Thymus (tissue), 11 donors: ENCODE results near the gene PLCB1. TPM values are rescaled to one million over a fixed set of nuclear protein-coding genes. Genes with fewer than 3 reads are reported as not detected.
"Not testable (repeated sequence)": the region's sequence is repeated elsewhere in the genome, so short reads cannot be mapped to it uniquely, and the experiment has no call there.

Experiments used
- DNase-seq, 9 donors: peaks; one replicate each; pipeline ENCODE4 v3.0.0-alpha.2; 2013; ENCODE audit warnings: low spot score in 9 of 9, low read depth in 6 of 9, missing footprints in 1 of 9
- H3K27ac ChIP-seq, 2 donors: one replicate each; pipeline ENCODE4 v1.5.1; 2013; ENCODE audit warnings: control low read depth in 1 of 2, low read depth in 1 of 2, low read length in 1 of 2, mild to moderate bottlenecking in 1 of 2, moderate library complexity in 1 of 2
- H3K27me3 ChIP-seq, 2 donors: one replicate each; pipeline ENCODE4 v1.5.1; 2013; ENCODE audit warnings: low read length in 1 of 2; ENCODE audit not compliant: control insufficient read depth in 2 of 2, insufficient read depth in 1 of 2
- H3K36me3 ChIP-seq, 2 donors: one replicate each; pipeline ENCODE4 v1.5.1; 2013; ENCODE audit warnings: low read length in 1 of 2, mild to moderate bottlenecking in 1 of 2, moderate library complexity in 1 of 2; ENCODE audit not compliant: control insufficient read depth in 2 of 2, insufficient read depth in 2 of 2
- H3K4me1 ChIP-seq, 2 donors: one replicate each; pipeline ENCODE4 v1.5.1; 2013; ENCODE audit warnings: low read length in 2 of 2; ENCODE audit not compliant: control insufficient read depth in 2 of 2, insufficient read depth in 2 of 2
- H3K4me3 ChIP-seq, 2 donors: one replicate each; pipeline ENCODE4 v1.5.1; 2013; ENCODE audit warnings: low read length in 2 of 2, control low read depth in 1 of 2, mild to moderate bottlenecking in 1 of 2
- H3K9me3 ChIP-seq, 2 donors: one replicate each; pipeline ENCODE4 v1.5.1; 2013; ENCODE audit warnings: low read length in 1 of 2, mild to moderate bottlenecking in 1 of 2; ENCODE audit not compliant: control insufficient read depth in 2 of 2, insufficient read depth in 1 of 2
- WGBS: extraction: QIAGEN DNeasy Blood & Tissue Kit; methylation state at CpG from one replicate; pipeline ENCODE4 v1.1.7; 2013; 5-methylcytosine and 5-hydroxymethylcytosine counted together
- polyA plus RNA-seq: library from polyadenylated mRNA; stranded (reverse); fragments of 200-250 nt; gene quantifications from one replicate; pipeline ENCODE4 v1.2.3, GENCODE V29; 2013
- total RNA-seq: library from RNA; stranded (reverse); fragments of 120-200 nt; gene quantifications from one replicate; pipeline ENCODE4 v1.2.4, GENCODE V29; 2013
- donor health status: healthy.

Gene PLCB1
- total and polyA plus RNA-seq, 2 donors = 4.1 to 4.7 TPM

DNA sequence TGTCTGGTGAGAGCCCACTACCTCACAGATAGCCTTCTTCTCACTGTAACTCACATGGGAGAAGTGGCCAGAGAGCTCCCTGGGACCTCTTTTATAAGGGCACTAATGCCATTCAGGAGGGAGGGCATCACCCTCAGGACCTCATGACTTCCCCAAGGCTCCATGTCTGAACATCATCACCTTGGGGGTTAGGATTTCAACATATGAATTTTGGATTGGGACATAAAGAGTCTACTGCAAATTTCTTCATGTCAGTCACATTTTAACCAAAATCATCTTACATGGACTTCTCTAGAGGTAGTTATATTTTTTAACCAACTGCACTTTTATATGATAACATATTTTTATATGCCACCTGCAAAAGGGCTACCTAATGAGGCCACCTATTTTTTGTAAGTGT lies 324.7 kb downstream of the PLCB1 start:
- H3K4me3 ChIP-seq = no peak overlapping the region
- no peaks in the 10 kb centered on the region for H3K27me3 ChIP-seq
- DNase-seq = no peak
- H3K4me1 ChIP-seq = peaks cover 0 to 2% of the 10 kb centered on the region in 2 donors
- H3K36me3 ChIP-seq = no peaks in the 10 kb centered on the region
- no peaks in the 10 kb centered on the region for H3K9me3 ChIP-seq
- no peak overlapping the region for H3K27ac ChIP-seq

DNA sequence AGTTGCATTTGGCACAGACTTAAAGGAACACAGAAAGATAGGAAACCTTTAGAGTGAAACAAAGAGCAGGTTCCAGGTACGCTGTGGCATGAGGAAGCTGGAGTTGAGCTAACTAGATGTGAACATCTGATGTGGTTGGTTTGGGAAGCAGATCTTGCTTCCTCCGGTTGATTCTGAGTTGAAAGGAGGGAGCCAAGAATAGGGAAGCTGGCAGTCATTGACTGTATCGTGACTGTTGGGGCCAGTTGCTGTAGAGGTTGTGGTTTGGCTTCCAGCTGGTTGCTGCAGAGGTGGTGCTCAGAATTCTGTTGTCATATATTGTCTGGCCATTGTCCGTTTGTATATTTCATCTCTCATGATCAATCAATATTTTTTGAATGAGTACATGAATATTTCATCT lies 325.9 kb downstream of the PLCB1 start:
- H3K27ac ChIP-seq = no peak overlapping the region

DNA sequence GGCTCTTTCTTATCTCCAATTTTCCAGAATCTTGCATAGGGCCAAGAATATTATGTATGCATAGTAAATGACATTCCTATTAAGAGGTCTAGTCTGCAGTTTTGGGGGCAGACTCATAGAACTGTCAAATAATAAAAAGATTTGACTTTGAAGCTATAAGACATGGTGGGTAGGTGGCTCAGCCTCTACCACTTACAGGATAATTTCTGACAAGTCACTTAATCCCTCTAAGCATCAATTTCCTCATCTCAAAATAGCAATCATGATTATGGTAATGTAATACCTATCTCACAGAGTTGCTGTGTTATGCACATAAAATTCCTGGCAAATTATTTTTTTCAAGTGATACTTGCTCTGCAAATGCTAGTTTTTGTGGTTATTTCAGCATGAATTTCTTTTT lies 329.1 kb downstream of the PLCB1 start:
- H3K4me1 ChIP-seq = peaks cover 0 to 2% of the 10 kb centered on the region in 2 donors
- H3K9me3 ChIP-seq = no peaks in the 10 kb centered on the region
- H3K4me3 ChIP-seq = no peak overlapping the region
- H3K36me3 ChIP-seq = no peaks in the 10 kb centered on the region
- DNase-seq = no peak
- no peaks in the 10 kb centered on the region for H3K27me3 ChIP-seq
- no peak overlapping the region for H3K27ac ChIP-seq

More for the DNA sequence above, 325.9 kb downstream of the PLCB1 start:
- DNase-seq = peak in 1 of 9 donors; percentile 26
- Histone ChIP-seq H3K9me3 (no peaks in the 10 kb centered on the region), H3K36me3 (no peaks in the 10 kb centered on the region), H3K4me1 (peaks cover 0 to 2% of the 10 kb centered on the region in 2 donors), H3K27me3 (no peaks in the 10 kb centered on the region), H3K4me3 (no peak overlapping the region)
- 5% methylated on average over 4 of the region's 4 CpGs for WGBS

DNA sequence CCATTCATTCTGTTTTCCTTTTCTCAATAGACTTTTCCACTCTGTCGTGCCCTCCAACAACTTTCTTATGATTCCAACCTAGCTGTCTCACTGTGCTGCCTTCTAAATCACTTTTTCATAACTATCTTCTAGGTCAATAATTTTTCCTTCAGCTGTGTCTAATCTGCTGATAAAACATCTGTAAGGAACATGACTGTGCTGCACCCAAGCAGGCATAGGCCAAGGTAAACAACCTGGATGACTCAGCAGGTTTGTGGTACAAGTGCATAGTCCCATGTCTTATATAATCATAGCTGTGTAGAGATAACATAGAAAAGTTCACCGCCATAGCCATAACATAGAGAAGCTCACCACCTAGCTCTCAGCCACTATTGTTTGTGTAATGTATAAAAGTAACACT lies 332.3 kb downstream of the PLCB1 start:
- no peak for DNase-seq
- no peak overlapping the region for H3K4me3 ChIP-seq
- H3K36me3 ChIP-seq = no peaks in the 10 kb centered on the region
- 97% methylated on average over 2 of the region's 2 CpGs for WGBS
- H3K27ac ChIP-seq = no peak overlapping the region
- H3K9me3 ChIP-seq = no peaks in the 10 kb centered on the region
- H3K27me3 ChIP-seq = no peaks in the 10 kb centered on the region
- no peaks in the 10 kb centered on the region for H3K4me1 ChIP-seq

DNA sequence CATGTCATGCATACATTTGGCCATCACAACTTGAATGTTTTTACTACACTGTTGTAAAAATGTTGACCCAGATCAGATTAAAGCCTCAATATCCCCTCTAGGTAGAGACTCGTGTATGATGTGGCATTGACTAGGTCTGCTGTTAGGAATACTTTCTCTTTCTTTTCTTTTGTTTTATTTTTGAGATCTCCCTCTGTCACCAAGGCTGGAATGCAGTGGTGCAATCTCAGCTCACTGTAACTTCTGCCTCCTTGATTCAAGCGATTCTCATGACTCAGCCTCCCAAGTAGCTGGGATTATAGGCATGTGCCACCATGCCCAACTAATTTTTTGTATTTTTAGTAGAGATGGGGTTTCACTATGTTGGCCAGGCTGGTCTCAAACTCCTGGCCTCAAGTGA lies 334.7 kb downstream of the PLCB1 start:
- DNase-seq, H3K9me3 ChIP-seq, H3K4me3 ChIP-seq, H3K4me1 ChIP-seq, H3K27me3 ChIP-seq, H3K36me3 ChIP-seq, H3K27ac ChIP-seq: not testable (repeated sequence)
- 89% methylated on average over 2 of the region's 2 CpGs for WGBS

DNA sequence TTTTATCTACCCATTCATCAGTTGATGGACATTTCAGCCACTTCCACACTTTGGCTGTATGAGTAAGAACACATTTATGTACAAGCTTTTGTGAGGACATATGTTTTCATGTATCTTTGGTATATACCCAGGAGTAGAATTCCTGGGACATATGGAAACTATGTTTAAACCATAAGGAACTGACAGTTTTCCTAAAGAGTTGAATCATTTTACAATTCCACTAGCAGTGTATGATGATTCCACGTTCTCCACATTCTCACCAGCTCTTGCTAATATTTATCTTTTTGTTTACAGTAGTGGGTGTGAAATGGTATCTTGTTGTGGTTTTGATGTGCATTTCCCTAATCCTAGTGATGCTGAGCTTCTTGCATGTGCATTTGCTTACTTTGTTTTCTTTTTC lies 338.1 kb downstream of the PLCB1 start:
- no peaks in the 10 kb centered on the region for H3K4me1 ChIP-seq
- H3K27me3 ChIP-seq = no peaks in the 10 kb centered on the region
- 97% methylated on average over 1 of the region's 1 CpG for WGBS
- DNase-seq = no peak
- no peak overlapping the region for H3K4me3 ChIP-seq
- no peak overlapping the region for H3K27ac ChIP-seq
- no peaks in the 10 kb centered on the region for H3K36me3 ChIP-seq
- H3K9me3 ChIP-seq = no peaks in the 10 kb centered on the region

DNA sequence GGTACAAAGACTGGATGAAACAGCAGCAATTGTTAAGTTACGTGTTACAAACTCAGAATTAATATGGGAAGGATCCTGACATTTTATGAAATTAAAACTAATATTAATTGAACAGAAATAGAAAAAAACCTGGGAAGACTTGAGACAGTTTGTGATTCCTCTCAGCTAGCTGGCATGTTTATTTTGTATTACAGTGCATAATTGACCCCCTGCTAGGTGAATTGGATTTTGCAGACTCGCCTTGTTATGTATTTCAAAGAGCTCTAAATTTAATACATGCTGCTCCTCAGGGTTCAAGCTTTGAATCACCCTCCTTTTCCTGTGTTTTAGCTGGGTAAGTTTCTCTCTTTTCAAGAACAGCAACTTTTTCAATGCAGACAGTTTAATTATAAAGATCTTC lies 339.4 kb downstream of the PLCB1 start:
- Histone ChIP-seq H3K9me3 (no peaks in the 10 kb centered on the region), H3K27ac (no peak overlapping the region), H3K4me1 (no peaks in the 10 kb centered on the region), H3K36me3 (no peaks in the 10 kb centered on the region), H3K27me3 (no peaks in the 10 kb centered on the region), H3K4me3 (no peak overlapping the region)
- DNase-seq = no peak
- WGBS = 97% methylated on average over 2 of the region's 2 CpGs

DNA sequence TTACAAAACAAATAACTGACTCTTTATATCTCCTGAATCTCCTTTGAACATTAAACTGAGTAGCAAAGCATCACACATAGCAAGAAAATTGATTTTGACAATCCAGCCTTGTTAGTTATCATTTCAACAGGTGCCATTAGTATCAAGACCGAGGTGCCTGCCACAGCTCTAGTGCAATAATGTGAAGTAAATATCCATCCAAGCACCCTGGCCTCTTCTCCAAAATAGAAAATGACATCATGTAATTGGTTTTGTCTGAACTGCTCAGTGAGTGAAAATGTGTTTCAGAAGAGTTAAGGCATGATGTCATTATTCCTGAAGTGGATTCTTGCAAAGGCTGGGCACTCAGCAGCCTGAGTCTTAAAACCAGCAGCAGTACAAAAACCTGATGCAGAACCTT lies 341.4 kb downstream of the PLCB1 start:
- no peak overlapping the region for H3K27ac ChIP-seq
- no peaks in the 10 kb centered on the region for H3K4me1 ChIP-seq
- no peaks in the 10 kb centered on the region for H3K9me3 ChIP-seq
- H3K36me3 ChIP-seq = no peaks in the 10 kb centered on the region
- no peaks in the 10 kb centered on the region for H3K27me3 ChIP-seq
- H3K4me3 ChIP-seq = no peak overlapping the region
- 92% methylated on average over 1 of the region's 1 CpG for WGBS
- DNase-seq = no peak

DNA sequence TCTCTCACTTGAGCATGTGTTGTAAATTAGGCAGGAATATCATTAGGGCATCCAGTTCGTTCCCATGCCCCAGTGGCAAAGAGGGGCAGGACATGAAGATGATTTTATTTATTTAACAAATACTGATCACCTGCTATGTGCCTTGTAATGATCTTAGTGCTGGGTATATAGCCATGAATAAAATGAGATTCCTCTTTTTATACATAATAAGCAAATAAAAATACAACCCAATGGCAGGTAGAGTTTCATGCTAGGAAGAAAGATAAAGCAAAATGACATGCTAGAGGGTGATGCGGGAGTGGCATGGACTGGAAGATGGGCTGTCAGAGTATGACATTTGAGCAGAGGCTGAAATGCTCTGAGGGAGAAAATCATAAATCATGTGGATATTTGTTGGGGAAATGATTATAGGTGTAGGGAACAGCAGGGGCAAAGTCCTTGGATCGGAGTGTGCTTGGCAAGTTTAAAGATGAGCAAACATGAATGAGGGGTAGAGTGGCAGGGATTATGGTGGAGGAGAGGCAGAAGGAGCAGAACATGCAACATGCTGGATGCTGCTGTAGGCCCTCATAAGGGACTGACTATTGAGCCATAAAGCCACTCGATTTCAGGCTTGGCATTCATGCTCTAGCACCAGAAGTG lies 342.1 kb downstream of the PLCB1 start:
- Histone ChIP-seq H3K27me3 (no peaks in the 10 kb centered on the region), H3K4me1 (no peaks in the 10 kb centered on the region), H3K4me3 (no peak overlapping the region), H3K27ac (no peak overlapping the region), H3K36me3 (no peaks in the 10 kb centered on the region), H3K9me3 (no peaks in the 10 kb centered on the region)
- 95% methylated on average over 4 of the region's 4 CpGs for WGBS
- no peak for DNase-seq

DNA sequence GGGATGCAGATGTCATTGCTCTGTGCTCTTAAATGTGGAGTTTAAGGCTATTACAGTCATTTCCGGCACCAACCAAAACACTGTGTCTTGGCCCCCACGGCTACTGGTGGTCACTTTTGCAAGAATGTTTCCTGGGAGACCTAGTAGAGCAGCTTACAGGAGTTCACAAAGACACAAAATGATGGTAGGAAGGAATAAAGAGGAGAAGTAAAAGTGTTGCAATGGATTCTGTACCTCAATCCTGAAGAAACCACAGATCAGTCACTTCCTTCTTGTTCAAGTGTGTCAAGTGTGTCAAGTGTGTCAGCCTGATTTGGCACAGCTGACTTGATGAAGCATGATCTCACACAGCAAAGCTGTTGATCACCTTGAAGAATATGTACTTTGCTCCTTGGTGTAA lies 344.0 kb downstream of the PLCB1 start:
- no peak for DNase-seq
- no peaks in the 10 kb centered on the region for H3K4me1 ChIP-seq
- no peaks in the 10 kb centered on the region for H3K9me3 ChIP-seq
- no peak overlapping the region for H3K4me3 ChIP-seq
- H3K27me3 ChIP-seq = no peaks in the 10 kb centered on the region
- WGBS = 66% methylated on average over 2 of the region's 2 CpGs
- H3K36me3 ChIP-seq = no peaks in the 10 kb centered on the region
- no peak overlapping the region for H3K27ac ChIP-seq
